ENCODE data around the gene TSR3.

GRCh38 chr16:1331712-1332617 lies 19.7 kb downstream of the TSR3 start:
- TF ChIP-seq EZH2 (IDR thresholded peaks at IDR 0.05; ENCODE audit: borderline replicate concordance, insufficient read depth, low read depth, low read length, poor library complexity, severe bottlenecking) (no peak), CTCF (IDR thresholded peaks at IDR 0.05) (no peak)

Data from B cell (primary cell).